Measurements from ENCODE around the gene MAMDC2. TPM values are rescaled to one million over a fixed set of nuclear protein-coding genes. Genes with fewer than 3 reads are reported as not detected.

Gene MAMDC2
- not detected in 2 replicates for total RNA-seq

- Mint-ChIP-seq H3K36me3 (ENCODE audit: low read depth) (no peaks in the 10 kb centered on the region), H3K4me3 (peak within 1 kb of the TSS; percentile 54), H3K27me3 (peaks cover 41% of the 10 kb centered on the region), H3K4me1 (peaks cover 4% of the 10 kb centered on the region), H3K9me3 (no peaks in the 10 kb centered on the region), H3K27ac (no peak within 1 kb of the TSS)
- DNase-seq, result no peak
- intact Hi-C loops (cut with micrococcal nuclease), result no loop called here
Observed at GRCh38 chr9:70043689-70044489, at the start of gene MAMDC2. Gene MAMDC2 (plus strand): TSS chr9:70043848. CDS start chr9:70044198, 350 bp downstream.

GRCh38 chr9:69995846-69996245, 47.8 kb upstream of the MAMDC2 start:
- Mint-ChIP-seq H3K27me3 (peaks cover 6% of the 10 kb centered on the region), H3K4me1 (no peaks in the 10 kb centered on the region), H3K4me3 (no peak overlapping the region), H3K27ac (no peak overlapping the region), H3K36me3 (ENCODE audit: low read depth) (no peaks in the 10 kb centered on the region), H3K9me3 (no peaks in the 10 kb centered on the region)
- DNase-seq, result no peak
- intact Hi-C loops (cut with micrococcal nuclease), result no loop called here

- Mint-ChIP-seq H3K4me1 (no peaks in the 10 kb centered on the region), H3K9me3 (no peaks in the 10 kb centered on the region)
Observed at GRCh38 chr9:69996967-69997366, 46.7 kb upstream of the MAMDC2 start.

GRCh38 chr9:69997524-69997923, 46.1 kb upstream of the MAMDC2 start:
- H3K27me3 Mint-ChIP-seq, result peaks cover 7% of the 10 kb centered on the region

More at GRCh38 chr9:69996967-69997366, 46.7 kb upstream of the MAMDC2 start:
- Mint-ChIP-seq H3K27me3 (peaks cover 5% of the 10 kb centered on the region), H3K36me3 (ENCODE audit: low read depth) (no peaks in the 10 kb centered on the region), H3K4me3 (no peak overlapping the region), H3K27ac (no peak overlapping the region)
- intact Hi-C loops (cut with micrococcal nuclease), result no loop called here
- no peak for DNase-seq

GRCh38 chr9:69999315-69999714, 44.3 kb upstream of the MAMDC2 start:
- Mint-ChIP-seq H3K36me3 (ENCODE audit: low read depth) (no peaks in the 10 kb centered on the region), H3K9me3 (no peaks in the 10 kb centered on the region), H3K27ac (no peak overlapping the region), H3K4me1 (no peaks in the 10 kb centered on the region), H3K4me3 (no peak overlapping the region), H3K27me3 (peaks cover 8% of the 10 kb centered on the region)
- intact Hi-C loops (cut with micrococcal nuclease), result no loop called here
- no peak for DNase-seq

More at GRCh38 chr9:69997524-69997923, 46.1 kb upstream of the MAMDC2 start:
- Mint-ChIP-seq H3K27ac (no peak overlapping the region), H3K4me1 (no peaks in the 10 kb centered on the region), H3K36me3 (ENCODE audit: low read depth) (no peaks in the 10 kb centered on the region), H3K9me3 (no peaks in the 10 kb centered on the region), H3K4me3 (no peak overlapping the region)
- DNase-seq, result no peak
- intact Hi-C loops (cut with micrococcal nuclease), result no loop called here

- intact Hi-C loops (cut with micrococcal nuclease), result no loop called here
- DNase-seq, result no peak
- Mint-ChIP-seq H3K36me3 (ENCODE audit: low read depth) (no peaks in the 10 kb centered on the region), H3K27ac (no peak overlapping the region), H3K27me3 (peaks cover 10% of the 10 kb centered on the region), H3K4me1 (no peaks in the 10 kb centered on the region), H3K9me3 (no peaks in the 10 kb centered on the region), H3K4me3 (no peak overlapping the region)
Observed at GRCh38 chr9:70000469-70000868, 43.2 kb upstream of the MAMDC2 start.

GRCh38 chr9:70003901-70004714, 39.5 kb upstream of the MAMDC2 start:
- H3K4me3 Mint-ChIP-seq, result no peak overlapping the region
- no peaks in the 10 kb centered on the region for H3K36me3 Mint-ChIP-seq (ENCODE audit: low read depth)
- DNase-seq, result no peak
- H3K9me3 Mint-ChIP-seq, result no peaks in the 10 kb centered on the region
- H3K4me1 Mint-ChIP-seq, result no peaks in the 10 kb centered on the region
- intact Hi-C loops (cut with micrococcal nuclease), result no loop called here
- H3K27me3 Mint-ChIP-seq, result peaks cover 10% of the 10 kb centered on the region
- no peak overlapping the region for H3K27ac Mint-ChIP-seq

- intact Hi-C loops (cut with micrococcal nuclease), result no loop called here
- DNase-seq, result no peak
- Mint-ChIP-seq H3K4me3 (no peak overlapping the region), H3K9me3 (no peaks in the 10 kb centered on the region), H3K36me3 (ENCODE audit: low read depth) (no peaks in the 10 kb centered on the region), H3K4me1 (no peaks in the 10 kb centered on the region), H3K27me3 (peaks cover 11% of the 10 kb centered on the region), H3K27ac (no peak overlapping the region)
Observed at GRCh38 chr9:70006306-70006705, 37.3 kb upstream of the MAMDC2 start.

- H3K36me3 Mint-ChIP-seq (ENCODE audit: low read depth), result no peaks in the 10 kb centered on the region
- no peak overlapping the region for H3K27ac Mint-ChIP-seq
- no peaks in the 10 kb centered on the region for H3K4me1 Mint-ChIP-seq
- H3K27me3 Mint-ChIP-seq, result peaks cover 7% of the 10 kb centered on the region
- no peak for DNase-seq
- H3K9me3 Mint-ChIP-seq, result no peaks in the 10 kb centered on the region
- intact Hi-C loops (cut with micrococcal nuclease), result no loop called here
- H3K4me3 Mint-ChIP-seq, result no peak overlapping the region
Observed at GRCh38 chr9:70007831-70008230, 35.8 kb upstream of the MAMDC2 start.

GRCh38 chr9:70010015-70010414, 33.6 kb upstream of the MAMDC2 start:
- no peaks in the 10 kb centered on the region for H3K4me1 Mint-ChIP-seq
- peaks cover 1% of the 10 kb centered on the region for H3K27me3 Mint-ChIP-seq

GRCh38 chr9:70011366-70011765, 32.3 kb upstream of the MAMDC2 start:
- Mint-ChIP-seq H3K27me3 (peaks cover 1% of the 10 kb centered on the region), H3K4me3 (no peak overlapping the region), H3K27ac (no peak overlapping the region), H3K4me1 (no peaks in the 10 kb centered on the region), H3K9me3 (no peaks in the 10 kb centered on the region), H3K36me3 (ENCODE audit: low read depth) (no peaks in the 10 kb centered on the region)
- intact Hi-C loops (cut with micrococcal nuclease), result no loop called here
- DNase-seq, result no peak

More at GRCh38 chr9:70010015-70010414, 33.6 kb upstream of the MAMDC2 start:
- H3K36me3 Mint-ChIP-seq (ENCODE audit: low read depth), result no peaks in the 10 kb centered on the region
- no peak overlapping the region for H3K27ac Mint-ChIP-seq
- H3K9me3 Mint-ChIP-seq, result no peaks in the 10 kb centered on the region
- intact Hi-C loops (cut with micrococcal nuclease), result no loop called here
- no peak for DNase-seq
- H3K4me3 Mint-ChIP-seq, result no peak overlapping the region

GRCh38 chr9:70012569-70012968, 31.1 kb upstream of the MAMDC2 start:
- H3K9me3 Mint-ChIP-seq, result no peaks in the 10 kb centered on the region
- peaks cover 1% of the 10 kb centered on the region for H3K27me3 Mint-ChIP-seq
- no peaks in the 10 kb centered on the region for H3K4me1 Mint-ChIP-seq
- H3K27ac Mint-ChIP-seq, result no peak overlapping the region
- no peaks in the 10 kb centered on the region for H3K36me3 Mint-ChIP-seq (ENCODE audit: low read depth)
- intact Hi-C loops (cut with micrococcal nuclease), result no loop called here
- no peak overlapping the region for H3K4me3 Mint-ChIP-seq
- no peak for DNase-seq

GRCh38 chr9:70013598-70014196, 30.0 kb upstream of the MAMDC2 start:
- Mint-ChIP-seq H3K9me3 (no peaks in the 10 kb centered on the region), H3K36me3 (ENCODE audit: low read depth) (no peaks in the 10 kb centered on the region), H3K27me3 (peaks cover 1% of the 10 kb centered on the region), H3K4me3 (no peak overlapping the region), H3K4me1 (no peaks in the 10 kb centered on the region), H3K27ac (no peak overlapping the region)
- DNase-seq, result no peak
- intact Hi-C loops (cut with micrococcal nuclease), result no loop called here

- no peak overlapping the region for H3K4me3 Mint-ChIP-seq
- H3K27me3 Mint-ChIP-seq, result peaks cover under 1% of the 10 kb centered on the region
- no peak overlapping the region for H3K27ac Mint-ChIP-seq
- intact Hi-C loops (cut with micrococcal nuclease), result no loop called here
- no peaks in the 10 kb centered on the region for H3K4me1 Mint-ChIP-seq
- DNase-seq, result no peak
- H3K9me3 Mint-ChIP-seq, result no peaks in the 10 kb centered on the region
- no peaks in the 10 kb centered on the region for H3K36me3 Mint-ChIP-seq (ENCODE audit: low read depth)
Observed at GRCh38 chr9:70015099-70015498, 28.5 kb upstream of the MAMDC2 start.
